Measurements from ENCODE around the gene SFMBT1.

DNA sequence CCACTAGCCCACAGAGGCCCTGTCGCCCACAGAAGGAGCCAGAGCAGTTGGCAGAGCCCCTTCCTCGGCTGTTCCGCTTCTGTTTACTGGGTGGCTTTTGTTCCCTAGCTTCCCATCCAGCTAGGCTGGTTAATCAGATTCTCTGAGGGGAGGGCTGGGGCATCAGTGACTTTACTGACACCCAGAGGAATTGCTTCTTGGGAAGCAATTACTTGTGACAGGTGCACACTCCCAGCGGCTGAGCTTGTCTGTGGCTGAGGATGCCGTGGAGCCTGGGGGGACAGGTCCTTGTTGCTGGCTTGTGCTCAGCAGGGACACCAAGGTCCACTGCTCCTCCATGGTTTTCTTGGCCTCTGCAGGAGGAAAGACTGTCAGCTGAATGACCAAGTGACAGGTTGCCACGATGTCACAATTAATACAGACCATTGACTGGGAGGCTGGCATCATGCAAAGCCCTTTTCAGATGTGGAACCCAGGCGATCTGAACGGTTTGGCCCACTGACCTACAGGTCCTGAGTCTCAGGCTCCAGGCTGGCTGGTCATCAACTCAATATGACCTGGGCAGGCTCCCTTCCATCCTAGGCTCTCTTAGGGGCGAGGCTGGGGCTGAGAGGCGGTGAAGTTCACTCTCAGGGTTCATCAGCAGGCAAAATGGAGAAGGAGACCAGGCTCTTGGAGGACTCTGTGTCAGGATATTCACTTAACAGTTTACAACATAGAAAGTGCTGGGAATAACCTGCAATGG, 31.8 kb upstream of the SFMBT1 start:
- TF ChIP-seq ZNF274 (IDR thresholded peaks at IDR 0.05; ENCODE audit: low read depth, low read length): no peak
- no peak for TF ChIP-seq YY1 (IDR thresholded peaks at IDR 0.05; ENCODE audit: insufficient read depth, insufficient read length)
- no peak for TF ChIP-seq SUZ12 (IDR thresholded peaks at IDR 0.05; ENCODE audit: extremely low read depth, insufficient read depth, insufficient read length)

Measured in NT2/D1 (cell line).